GM23338 (cell line): ENCODE results near the gene LSP1.

Source experiments
- CREB1 ChIP-seq: fragments of 250-450 bp; sonication (Bioruptor Pico); IDR thresholded peaks from 2 replicates; pipeline ENCODE4 v1.5.0; 2020; ENCODE audit warnings: low read depth, mild to moderate bottlenecking, moderate library complexity
- EZH2 ChIP-seq: fragments of 200-600 bp; sonication (generic); IDR thresholded peaks from one replicate; pipeline ENCODE4 v1.8.0; 2017; ENCODE audit warnings: antibody characterized with exemption, mild to moderate bottlenecking, low read depth; ENCODE audit not compliant: unreplicated experiment
- EZH2phosphoT487 ChIP-seq: fragments of 200-600 bp; sonication (generic); IDR thresholded peaks from one replicate; pipeline ENCODE4 v1.8.1; 2018; ENCODE audit warnings: antibody characterized with exemption; ENCODE audit not compliant: unreplicated experiment
- JUNB ChIP-seq: IDR thresholded peaks from one replicate; pipeline ENCODE4 v1.6.1; 2016; ENCODE audit warnings: antibody characterized with exemption; ENCODE audit not compliant: unreplicated experiment
- NANOG ChIP-seq: IDR thresholded peaks from 2 replicates; pipeline ENCODE4 v1.6.1; 2016; ENCODE audit warnings: antibody characterized with exemption, borderline replicate concordance
- POLR2AphosphoS5 ChIP-seq: IDR thresholded peaks from 2 replicates; pipeline ENCODE4 v1.6.1; 2016; ENCODE audit warnings: antibody characterized with exemption, low read depth
- STAT1 ChIP-seq: IDR thresholded peaks from one replicate; pipeline ENCODE4 v1.6.1; 2016; ENCODE audit warnings: antibody characterized with exemption; ENCODE audit not compliant: unreplicated experiment
- ZNF114 ChIP-seq: fragments of 250-450 bp; sonication (Bioruptor Pico); IDR thresholded peaks from 2 replicates; pipeline ENCODE4 v1.5.0; 2020; ENCODE audit warnings: mild to moderate bottlenecking, moderate library complexity
- ZNF331 ChIP-seq: fragments of 250-450 bp; sonication (Bioruptor Pico); IDR thresholded peaks from 2 replicates; pipeline ENCODE4 v1.5.0; 2020; ENCODE audit warnings: low read depth, mild to moderate bottlenecking, moderate library complexity
- TF ChIP-seq, protein P1 (sequence below), 2 experiments: fragments of 200-600 bp in 1 of 2; sonication (generic) in 1 of 2; conservative IDR thresholded peaks; 2 replicates each; pipeline versions ENCODE4 v1.5.1 to v1.6.1; 2016 to 2017; ENCODE audit warnings: antibody characterized with exemption in 2 of 2, low read depth in 2 of 2, mild to moderate bottlenecking in 2 of 2, moderate library complexity in 1 of 2
- TF ChIP-seq, protein P2 (sequence below): IDR thresholded peaks from one replicate; pipeline ENCODE4 v1.6.1; 2018; ENCODE audit warnings: antibody characterized with exemption; ENCODE audit not compliant: unreplicated experiment

DNA sequence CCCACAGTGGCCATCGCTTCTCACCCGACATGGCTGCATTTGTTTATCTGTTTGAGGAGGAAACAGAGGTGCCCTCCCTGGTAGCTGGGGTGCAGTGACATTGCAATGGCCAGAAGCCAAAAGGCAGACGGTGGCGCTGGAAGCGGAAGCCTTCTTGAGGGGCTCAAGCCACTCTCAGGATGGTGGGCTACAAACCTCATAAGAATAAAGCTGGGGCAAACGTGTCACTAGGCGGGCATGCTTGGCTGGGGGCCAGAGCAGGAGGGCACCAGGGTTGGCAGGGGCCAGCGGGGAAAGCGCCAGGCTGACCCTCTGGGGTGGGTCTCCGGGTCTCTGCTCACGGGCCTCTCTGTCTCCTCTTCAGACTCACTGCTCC is 79.2 kb downstream of the LSP1 start:
- TF ChIP-seq, protein P1, sequence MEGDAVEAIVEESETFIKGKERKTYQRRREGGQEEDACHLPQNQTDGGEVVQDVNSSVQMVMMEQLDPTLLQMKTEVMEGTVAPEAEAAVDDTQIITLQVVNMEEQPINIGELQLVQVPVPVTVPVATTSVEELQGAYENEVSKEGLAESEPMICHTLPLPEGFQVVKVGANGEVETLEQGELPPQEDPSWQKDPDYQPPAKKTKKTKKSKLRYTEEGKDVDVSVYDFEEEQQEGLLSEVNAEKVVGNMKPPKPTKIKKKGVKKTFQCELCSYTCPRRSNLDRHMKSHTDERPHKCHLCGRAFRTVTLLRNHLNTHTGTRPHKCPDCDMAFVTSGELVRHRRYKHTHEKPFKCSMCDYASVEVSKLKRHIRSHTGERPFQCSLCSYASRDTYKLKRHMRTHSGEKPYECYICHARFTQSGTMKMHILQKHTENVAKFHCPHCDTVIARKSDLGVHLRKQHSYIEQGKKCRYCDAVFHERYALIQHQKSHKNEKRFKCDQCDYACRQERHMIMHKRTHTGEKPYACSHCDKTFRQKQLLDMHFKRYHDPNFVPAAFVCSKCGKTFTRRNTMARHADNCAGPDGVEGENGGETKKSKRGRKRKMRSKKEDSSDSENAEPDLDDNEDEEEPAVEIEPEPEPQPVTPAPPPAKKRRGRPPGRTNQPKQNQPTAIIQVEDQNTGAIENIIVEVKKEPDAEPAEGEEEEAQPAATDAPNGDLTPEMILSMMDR (conservative IDR thresholded peaks at IDR 0.05; ENCODE audit: low read depth in 2 of 2): no peak
- TF ChIP-seq POLR2AphosphoS5 (no peak), ZNF114 (CRISPR knock-in tag) (no peak), EZH2 (no peak), ZNF331 (CRISPR knock-in tag) (no peak), NANOG (no peak), CREB1 (CRISPR knock-in tag) (no peak), EZH2phosphoT487 (no peak), JUNB (no peak), STAT1 (no peak)
- TF ChIP-seq, protein P2, sequence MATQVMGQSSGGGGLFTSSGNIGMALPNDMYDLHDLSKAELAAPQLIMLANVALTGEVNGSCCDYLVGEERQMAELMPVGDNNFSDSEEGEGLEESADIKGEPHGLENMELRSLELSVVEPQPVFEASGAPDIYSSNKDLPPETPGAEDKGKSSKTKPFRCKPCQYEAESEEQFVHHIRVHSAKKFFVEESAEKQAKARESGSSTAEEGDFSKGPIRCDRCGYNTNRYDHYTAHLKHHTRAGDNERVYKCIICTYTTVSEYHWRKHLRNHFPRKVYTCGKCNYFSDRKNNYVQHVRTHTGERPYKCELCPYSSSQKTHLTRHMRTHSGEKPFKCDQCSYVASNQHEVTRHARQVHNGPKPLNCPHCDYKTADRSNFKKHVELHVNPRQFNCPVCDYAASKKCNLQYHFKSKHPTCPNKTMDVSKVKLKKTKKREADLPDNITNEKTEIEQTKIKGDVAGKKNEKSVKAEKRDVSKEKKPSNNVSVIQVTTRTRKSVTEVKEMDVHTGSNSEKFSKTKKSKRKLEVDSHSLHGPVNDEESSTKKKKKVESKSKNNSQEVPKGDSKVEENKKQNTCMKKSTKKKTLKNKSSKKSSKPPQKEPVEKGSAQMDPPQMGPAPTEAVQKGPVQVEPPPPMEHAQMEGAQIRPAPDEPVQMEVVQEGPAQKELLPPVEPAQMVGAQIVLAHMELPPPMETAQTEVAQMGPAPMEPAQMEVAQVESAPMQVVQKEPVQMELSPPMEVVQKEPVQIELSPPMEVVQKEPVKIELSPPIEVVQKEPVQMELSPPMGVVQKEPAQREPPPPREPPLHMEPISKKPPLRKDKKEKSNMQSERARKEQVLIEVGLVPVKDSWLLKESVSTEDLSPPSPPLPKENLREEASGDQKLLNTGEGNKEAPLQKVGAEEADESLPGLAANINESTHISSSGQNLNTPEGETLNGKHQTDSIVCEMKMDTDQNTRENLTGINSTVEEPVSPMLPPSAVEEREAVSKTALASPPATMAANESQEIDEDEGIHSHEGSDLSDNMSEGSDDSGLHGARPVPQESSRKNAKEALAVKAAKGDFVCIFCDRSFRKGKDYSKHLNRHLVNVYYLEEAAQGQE: no peak
